Measurements from ENCODE around the gene MON2. TPM values are rescaled to one million over a fixed set of nuclear protein-coding genes. Genes with fewer than 3 reads are reported as not detected.

MON2 gene
- total and polyA plus RNA-seq, 2 experiments from 2014 or later = 20.5 to 39.9 TPM

- peak; percentile 49 for TF ChIP-seq CTCF (IDR thresholded peaks at IDR 0.05; ENCODE audit: low read depth, low read length)
- DNase-seq (ENCODE audit: low read depth in 1 of 2, low spot score in 1 of 2) = peak; percentile 89 to 92
- H3K36me3 ChIP-seq = no peaks in the 10 kb centered on the region
- H3K27me3 ChIP-seq = no peaks in the 10 kb centered on the region
- H3K4me1 ChIP-seq (ENCODE audit: low read depth) = peaks cover 18% of the 10 kb centered on the region
- H3K9me3 ChIP-seq (ENCODE audit: low read depth) = no peaks in the 10 kb centered on the region
- peak overlapping the region; percentile 99 for H3K27ac ChIP-seq
- peak overlapping the region; percentile 57 for H3K4me3 ChIP-seq
Observed at GRCh38 chr12:62603061-62603810, 136.6 kb downstream of the MON2 start.

GRCh38 chr12:62603811-62604098 is 137.1 kb downstream of the MON2 start:
- Histone ChIP-seq H3K27ac (peak overlapping the region; percentile 99), H3K4me3 (peak overlapping the region; percentile 57), H3K9me3 (ENCODE audit: low read depth) (no peaks in the 10 kb centered on the region), H3K36me3 (no peaks in the 10 kb centered on the region), H3K4me1 (ENCODE audit: low read depth) (peaks cover 18% of the 10 kb centered on the region), H3K27me3 (no peaks in the 10 kb centered on the region)
- DNase-seq (ENCODE audit: low read depth in 1 of 2, low spot score in 1 of 2) = no peak
- TF ChIP-seq CTCF (IDR thresholded peaks at IDR 0.05; ENCODE audit: low read depth, low read length) = no peak

- TF ChIP-seq CTCF (IDR thresholded peaks at IDR 0.05; ENCODE audit: low read depth, low read length) = no peak
- no peak for DNase-seq (ENCODE audit: low read depth in 1 of 2, low spot score in 1 of 2)
Observed at GRCh38 chr12:62604373-62604772, 137.7 kb downstream of the MON2 start.

GRCh38 chr12:62604871-62605270 is 138.2 kb downstream of the MON2 start:
- Histone ChIP-seq H3K4me3 (peak overlapping the region; percentile 57), H3K27me3 (no peaks in the 10 kb centered on the region), H3K9me3 (ENCODE audit: low read depth) (no peaks in the 10 kb centered on the region), H3K27ac (no peak overlapping the region), H3K36me3 (no peaks in the 10 kb centered on the region), H3K4me1 (ENCODE audit: low read depth) (peaks cover 18% of the 10 kb centered on the region)
- no peak for TF ChIP-seq CTCF (IDR thresholded peaks at IDR 0.05; ENCODE audit: low read depth, low read length)
- DNase-seq (ENCODE audit: low read depth in 1 of 2, low spot score in 1 of 2) = peak in 1 of 2 donors; percentile 47

More at GRCh38 chr12:62604373-62604772, 137.7 kb downstream of the MON2 start:
- Histone ChIP-seq H3K9me3 (ENCODE audit: low read depth) (no peaks in the 10 kb centered on the region), H3K27me3 (no peaks in the 10 kb centered on the region), H3K4me1 (ENCODE audit: low read depth) (peaks cover 18% of the 10 kb centered on the region), H3K36me3 (no peaks in the 10 kb centered on the region), H3K27ac (no peak overlapping the region), H3K4me3 (peak overlapping the region; percentile 57)

GRCh38 chr12:62605981-62606380 is 139.4 kb downstream of the MON2 start:
- Histone ChIP-seq H3K9me3 (ENCODE audit: low read depth) (no peaks in the 10 kb centered on the region), H3K27me3 (no peaks in the 10 kb centered on the region), H3K36me3 (no peaks in the 10 kb centered on the region), H3K27ac (no peak overlapping the region), H3K4me1 (ENCODE audit: low read depth) (peaks cover 18% of the 10 kb centered on the region), H3K4me3 (no peak overlapping the region)
- no peak for TF ChIP-seq CTCF (IDR thresholded peaks at IDR 0.05; ENCODE audit: low read depth, low read length)
- no peak for DNase-seq (ENCODE audit: low read depth in 1 of 2, low spot score in 1 of 2)
